ENCODE measurements around the gene DCAF11.

The DCAF11 gene

GRCh38 chr14:24079491-24080141, 35.0 kb upstream of the DCAF11 start:
- no peak for DNase-seq

- DNase-seq: no peak
Measured at GRCh38 chr14:24080142-24080530, 34.4 kb upstream of the DCAF11 start.

DNA sequence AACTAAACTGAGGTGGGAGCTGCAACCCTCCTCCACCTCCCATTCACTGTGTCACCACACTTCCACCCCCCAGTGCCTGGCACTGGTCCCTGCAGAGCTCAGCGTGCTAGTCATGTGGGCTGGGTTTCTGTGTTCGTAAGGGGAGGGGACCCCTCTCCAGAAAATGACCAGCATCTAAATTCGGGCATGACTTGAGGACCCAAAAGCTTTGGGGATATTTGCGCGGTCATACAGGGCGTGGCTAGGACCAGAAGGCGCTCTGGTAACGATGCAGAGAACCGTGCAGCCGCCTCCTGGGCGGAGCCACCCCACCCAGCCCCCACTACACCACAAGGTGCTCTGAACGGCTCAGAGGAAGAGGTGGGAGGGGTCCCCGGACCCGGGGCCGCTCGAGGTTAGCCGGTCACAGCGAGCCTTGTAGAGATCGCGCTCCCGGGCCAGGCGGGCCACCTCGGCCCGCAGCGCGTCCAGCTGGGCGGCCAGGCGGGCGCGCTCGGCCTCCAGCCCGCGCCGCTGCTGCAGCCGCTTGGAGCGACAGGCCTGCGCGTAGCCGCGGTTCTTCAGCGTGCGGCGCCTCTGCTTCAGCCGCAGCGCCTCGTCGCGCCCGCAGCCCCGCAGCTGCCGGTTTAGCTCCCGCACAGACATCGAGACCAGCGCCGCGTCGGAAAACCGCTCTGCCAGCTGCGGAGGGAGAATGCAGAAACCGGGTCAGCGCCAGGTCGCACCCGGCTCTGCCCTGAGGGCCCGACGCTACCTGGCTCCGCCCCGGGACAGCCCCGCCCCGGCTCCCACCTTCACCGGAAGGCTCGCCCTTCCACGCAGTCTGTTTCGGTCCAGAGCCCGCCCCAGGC, 33.5 kb upstream of the DCAF11 start:
- DNase-seq: peak; percentile 22 to 80 (median 62)

- no peak for DNase-seq
Measured at GRCh38 chr14:24081739-24082211, 32.8 kb upstream of the DCAF11 start.

DNA sequence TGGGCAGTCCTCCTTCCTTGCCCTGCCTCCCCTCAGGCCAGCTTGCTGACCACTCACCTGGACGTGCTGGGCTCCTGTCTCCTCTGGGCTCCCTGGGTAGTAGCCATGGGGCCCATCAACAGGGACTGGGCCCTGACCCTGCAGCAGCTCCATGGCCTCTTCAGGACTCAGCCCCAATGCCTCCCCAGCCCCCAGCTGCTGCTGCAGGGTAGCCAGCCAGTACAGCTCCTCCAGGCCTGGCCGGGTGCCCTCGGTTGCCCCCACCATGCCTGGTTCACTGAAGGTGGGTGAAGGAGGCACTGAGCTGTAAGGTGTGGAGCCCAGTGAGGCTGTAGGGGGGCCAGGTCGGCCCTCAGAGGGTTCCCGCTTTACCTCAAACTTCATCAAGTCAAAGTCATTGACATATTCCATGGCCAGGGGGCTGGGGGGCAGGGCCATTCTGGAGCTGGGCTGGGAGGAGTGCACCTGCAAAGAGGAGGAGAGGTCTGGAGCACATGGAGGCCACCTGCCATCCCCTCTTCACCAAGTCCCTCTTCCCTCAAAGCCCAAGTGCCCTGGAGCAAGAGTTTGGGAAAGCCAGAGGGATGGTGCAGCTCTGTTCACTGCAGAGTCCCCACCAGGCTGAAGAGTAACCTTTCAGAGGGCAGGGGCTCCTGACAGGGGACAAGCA, 32.0 kb upstream of the DCAF11 start:
- DNase-seq: no peak

DNA sequence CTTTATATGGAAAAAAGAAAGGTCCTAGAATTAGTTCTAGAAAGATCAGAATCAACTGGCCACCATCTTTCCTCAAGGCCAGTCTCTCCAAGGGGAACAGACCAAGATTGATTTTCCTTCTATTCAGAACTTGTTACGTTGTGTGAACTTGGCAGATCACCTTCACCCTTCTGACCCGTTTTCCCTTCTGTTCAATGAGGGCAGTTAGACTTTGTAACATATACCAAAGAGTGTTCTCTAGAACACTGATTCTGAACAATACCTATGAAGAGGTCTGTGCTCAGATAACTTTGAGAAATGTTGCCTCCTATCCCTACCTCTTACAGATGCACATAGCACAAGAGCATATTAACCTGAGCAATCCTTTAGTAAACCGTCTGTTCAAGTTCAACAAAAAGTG, 31.1 kb upstream of the DCAF11 start:
- no peak for DNase-seq

GRCh38 chr14:24084440-24084839, 30.1 kb upstream of the DCAF11 start:
- DNase-seq: no peak

- no peak for DNase-seq
Measured at GRCh38 chr14:24085215-24085614, 29.4 kb upstream of the DCAF11 start.

GRCh38 chr14:24086193-24086955, 28.2 kb upstream of the DCAF11 start:
- no peak for DNase-seq

GRCh38 chr14:24087004-24087403, 27.6 kb upstream of the DCAF11 start:
- DNase-seq: no peak

DNA sequence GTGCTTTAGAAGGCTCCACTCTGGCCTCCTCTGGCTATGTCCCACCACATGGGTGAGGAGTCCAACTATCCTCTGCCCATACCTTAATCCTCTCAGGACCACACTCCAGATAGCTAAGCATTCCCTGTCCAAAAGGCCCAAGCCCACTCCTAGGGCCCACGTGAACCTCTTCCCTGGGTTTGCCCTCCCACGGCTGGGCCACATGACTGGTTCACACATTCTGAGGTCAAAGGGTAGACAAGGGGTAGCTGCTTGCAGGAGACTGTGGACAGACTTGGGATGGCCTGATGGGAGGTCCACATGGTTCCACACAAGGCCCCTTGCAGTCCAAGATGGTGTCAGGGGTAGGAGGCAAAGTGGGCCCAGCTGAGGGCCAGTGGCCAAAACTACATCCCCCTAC, 26.5 kb upstream of the DCAF11 start:
- DNase-seq: no peak

DNA sequence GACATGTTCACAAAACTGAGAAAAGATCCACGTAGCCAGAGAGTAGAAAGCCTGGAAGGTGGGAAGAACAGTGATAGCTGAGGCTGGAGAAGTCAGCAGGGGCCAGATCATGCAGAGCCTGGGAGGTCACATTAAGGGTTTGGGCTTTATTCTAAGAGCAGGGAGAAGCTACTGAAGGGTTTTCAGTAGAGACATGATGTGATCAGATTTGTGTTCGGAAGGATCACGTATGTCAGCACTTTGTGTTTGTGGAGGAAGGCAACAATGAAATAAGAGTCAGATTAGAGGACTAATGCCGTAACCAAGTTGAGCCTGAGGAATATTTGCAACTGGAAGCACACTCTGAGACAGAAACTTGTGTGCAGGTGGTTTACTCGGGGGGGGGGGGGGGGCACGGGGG, 24.7 kb upstream of the DCAF11 start:
- DNase-seq: no peak

DNA sequence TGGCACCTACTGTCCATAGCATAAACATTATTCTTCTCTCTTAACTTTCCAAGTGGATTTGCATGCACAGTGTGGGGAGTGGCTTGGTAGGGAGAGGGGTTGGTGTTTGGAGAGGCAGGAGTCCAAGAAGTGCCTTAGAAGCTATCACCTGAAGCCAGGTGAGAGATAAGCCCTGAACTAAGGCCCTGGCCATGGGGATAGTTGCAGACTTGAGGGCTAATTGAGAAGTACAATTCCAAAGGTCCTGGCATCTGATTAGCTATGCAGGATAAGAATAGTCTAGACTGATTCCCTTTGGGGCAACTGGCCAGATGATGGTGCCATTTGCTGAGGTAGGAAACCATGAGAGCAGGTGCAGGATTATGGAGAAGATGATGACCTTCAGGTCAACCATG, 22.5 kb upstream of the DCAF11 start:
- DNase-seq: no peak

- no peak for DNase-seq
Measured at GRCh38 chr14:24092505-24093206, 21.9 kb upstream of the DCAF11 start.

DNA sequence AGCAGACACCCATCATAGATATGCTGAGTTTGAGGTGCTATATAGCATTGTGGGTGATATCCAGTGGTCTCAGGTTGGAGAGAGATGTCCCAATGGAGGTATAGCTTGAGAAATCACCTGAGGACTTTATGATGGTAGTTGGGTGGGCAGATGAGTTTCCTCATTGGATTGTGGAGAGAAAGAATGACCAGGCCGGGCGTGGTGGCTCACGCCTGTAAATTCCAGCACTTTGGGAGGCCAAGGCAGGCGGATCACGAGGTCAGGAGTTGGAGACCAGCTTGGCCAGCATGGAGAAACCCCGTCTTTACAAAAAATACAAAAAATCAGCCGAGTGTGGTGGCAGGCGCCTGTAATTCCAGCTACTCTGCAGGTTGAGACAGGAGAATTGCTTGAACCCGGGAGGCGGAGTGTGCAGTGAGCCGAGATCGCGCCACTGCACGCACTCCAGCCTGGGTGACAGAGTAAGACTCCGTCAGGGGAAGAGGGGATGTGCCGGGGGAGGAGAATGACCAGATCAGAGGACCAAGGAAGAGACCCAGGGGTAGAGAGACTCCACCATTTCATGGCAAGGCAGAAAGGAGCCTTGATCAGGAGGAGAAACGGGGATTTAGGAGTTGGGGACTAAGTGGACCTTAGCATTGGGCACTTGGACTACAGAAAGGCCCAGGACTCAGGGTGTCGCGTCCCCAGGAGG, 21.2 kb upstream of the DCAF11 start:
- no peak for DNase-seq

DNA sequence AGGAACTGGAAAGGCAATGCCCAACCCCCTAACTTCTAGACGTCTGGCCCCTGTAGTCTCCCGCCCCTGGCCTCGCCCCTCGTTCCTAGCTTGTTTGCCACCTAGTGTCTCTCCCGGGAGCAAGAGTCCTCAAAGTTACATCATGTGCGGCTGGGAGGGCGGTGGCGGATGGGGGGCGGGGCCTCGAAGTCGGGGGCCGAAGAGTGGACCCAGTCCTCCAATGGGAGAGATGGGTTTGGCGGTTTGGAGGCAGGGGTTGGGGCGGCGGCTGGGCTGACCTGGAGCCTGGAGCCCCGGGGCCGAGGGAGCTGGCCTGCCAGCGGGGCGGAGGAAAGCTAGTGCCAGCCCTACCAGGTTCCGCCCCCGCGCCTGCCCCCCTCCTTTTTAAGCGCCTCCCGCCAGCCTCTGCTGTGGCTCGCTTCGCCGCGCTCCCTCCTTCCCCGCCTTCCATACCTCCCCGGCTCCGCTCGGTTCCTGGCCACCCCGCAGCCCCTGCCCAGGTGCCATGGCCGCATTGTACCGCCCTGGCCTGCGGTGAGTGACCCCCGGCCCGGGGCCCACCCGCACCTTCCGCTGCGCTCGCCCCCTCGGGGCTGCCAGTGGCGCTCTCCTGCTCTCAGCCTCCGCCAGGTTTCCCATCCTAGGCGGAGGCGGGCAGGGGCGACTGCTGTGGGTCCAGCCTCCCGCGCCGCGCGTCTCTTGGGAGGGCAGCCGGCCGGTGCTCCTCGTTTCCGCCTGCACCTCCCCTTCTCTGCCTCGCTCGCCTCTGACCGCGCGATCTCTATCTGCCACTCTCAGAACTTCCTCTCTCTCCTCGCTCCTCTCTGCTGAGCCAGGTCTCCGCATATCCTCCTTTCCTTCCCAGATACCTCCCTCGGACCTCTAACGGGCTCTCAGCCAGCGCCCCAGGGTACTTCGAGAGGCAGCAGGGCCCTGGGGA, 20.4 kb upstream of the DCAF11 start, which contains the start of gene PCK2:
PCK2 (plus strand) TSS at position 411 of the 940 bp plus-strand sequence; CDS start at position 506, 95 bp downstream.
- peak; percentile 24 to 74 (median 62) for DNase-seq

- DNase-seq: no peak
Measured at GRCh38 chr14:24094841-24095270, 19.7 kb upstream of the DCAF11 start.

DNA sequence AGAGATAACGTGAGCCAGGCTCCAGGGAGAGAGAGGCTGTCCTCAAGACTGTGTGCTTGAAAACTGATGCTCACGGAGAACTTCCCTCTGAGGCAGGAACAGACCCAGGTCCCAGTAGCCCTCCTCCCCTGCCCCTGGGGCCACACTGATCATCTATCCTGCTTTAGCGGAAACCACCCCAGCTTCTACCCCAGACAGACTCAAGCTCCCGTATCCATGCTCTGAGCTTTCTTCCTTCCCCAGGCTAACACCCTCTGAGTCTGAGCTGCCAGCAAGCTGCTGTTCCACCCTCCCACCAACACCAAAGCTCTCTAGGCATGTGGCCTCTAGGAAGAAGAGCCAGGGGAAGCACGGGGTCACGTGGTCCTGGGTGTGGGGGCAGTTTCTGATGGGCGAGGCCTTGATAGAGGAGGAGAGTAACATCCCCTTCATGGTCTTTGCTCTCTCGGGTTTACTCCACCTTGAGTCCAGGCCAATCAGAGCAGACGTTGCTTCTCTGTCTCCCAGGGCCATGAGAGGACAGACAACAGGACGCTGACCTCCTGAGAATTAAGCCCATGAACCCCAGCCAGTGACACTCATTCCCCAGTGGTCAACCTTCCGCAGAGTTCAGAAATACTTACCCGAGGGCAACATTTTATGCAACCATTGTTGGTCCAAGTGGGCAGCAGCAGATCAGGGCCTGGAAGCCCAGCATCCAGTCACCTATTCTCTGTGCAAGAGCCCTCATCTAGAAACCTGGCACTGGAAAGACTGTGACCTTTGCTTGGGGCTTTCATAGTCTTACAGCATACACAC, 19.1 kb upstream of the DCAF11 start:
- DNase-seq: peak in 1 of 6 experiments; percentile 4

GRCh38 chr14:24096545-24097181, 17.9 kb upstream of the DCAF11 start:
- no peak for DNase-seq
